Breast epithelium (tissue), 3 donors: ENCODE results near the gene RNMT.

ENCODE experiments used
- CTCF ChIP-seq, 3 donors: fragments of 450-650 bp; IDR thresholded peaks; one replicate each; pipeline ENCODE4 v1.5.1; 2016 to 2017; ENCODE audit warnings: antibody characterized with exemption in 3 of 3, mild to moderate bottlenecking in 3 of 3, moderate library complexity in 3 of 3
- POLR2A ChIP-seq: fragments of 450-650 bp; IDR thresholded peaks from one replicate; pipeline ENCODE4 v1.6.1; 2016; ENCODE audit warnings: antibody characterized with exemption, mild to moderate bottlenecking, moderate library complexity
- POLR2AphosphoS5 ChIP-seq, 3 donors: sonication (generic); formaldehyde crosslinking; IDR thresholded peaks; one replicate each; pipeline ENCODE4 v1.6.1; 2017; ENCODE audit warnings: antibody characterized with exemption in 3 of 3

- no peak for TF ChIP-seq CTCF (IDR thresholded peaks at IDR 0.05)
- no peak for TF ChIP-seq POLR2A
- no peak for TF ChIP-seq POLR2AphosphoS5 (IDR thresholded peaks at IDR 0.05)
Measured at GRCh38 chr18:13745696-13746095, 19.2 kb downstream of the RNMT start.
